ENCODE measurements around the gene SLC35F1.

DNA sequence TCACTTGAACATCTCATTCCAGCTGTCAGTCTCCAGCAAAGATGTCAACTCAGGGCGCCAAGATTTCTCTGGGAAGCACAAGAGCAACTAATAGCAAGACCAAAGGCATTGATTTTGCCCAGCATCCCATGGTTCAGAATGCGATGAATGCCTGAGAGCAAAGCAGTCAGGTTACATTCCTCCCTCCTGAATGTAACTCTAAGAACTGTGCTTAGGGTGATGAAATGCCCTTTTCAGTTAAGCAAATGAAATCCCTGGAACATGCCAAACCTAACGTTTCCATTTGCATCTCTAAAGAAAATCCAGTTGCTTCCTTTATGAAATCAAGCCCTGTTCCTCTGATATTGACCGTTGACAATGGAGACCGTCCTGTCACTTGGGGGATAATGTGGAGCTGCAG, 417.1 kb downstream of the SLC35F1 start:
- TF ChIP-seq, protein P1, sequence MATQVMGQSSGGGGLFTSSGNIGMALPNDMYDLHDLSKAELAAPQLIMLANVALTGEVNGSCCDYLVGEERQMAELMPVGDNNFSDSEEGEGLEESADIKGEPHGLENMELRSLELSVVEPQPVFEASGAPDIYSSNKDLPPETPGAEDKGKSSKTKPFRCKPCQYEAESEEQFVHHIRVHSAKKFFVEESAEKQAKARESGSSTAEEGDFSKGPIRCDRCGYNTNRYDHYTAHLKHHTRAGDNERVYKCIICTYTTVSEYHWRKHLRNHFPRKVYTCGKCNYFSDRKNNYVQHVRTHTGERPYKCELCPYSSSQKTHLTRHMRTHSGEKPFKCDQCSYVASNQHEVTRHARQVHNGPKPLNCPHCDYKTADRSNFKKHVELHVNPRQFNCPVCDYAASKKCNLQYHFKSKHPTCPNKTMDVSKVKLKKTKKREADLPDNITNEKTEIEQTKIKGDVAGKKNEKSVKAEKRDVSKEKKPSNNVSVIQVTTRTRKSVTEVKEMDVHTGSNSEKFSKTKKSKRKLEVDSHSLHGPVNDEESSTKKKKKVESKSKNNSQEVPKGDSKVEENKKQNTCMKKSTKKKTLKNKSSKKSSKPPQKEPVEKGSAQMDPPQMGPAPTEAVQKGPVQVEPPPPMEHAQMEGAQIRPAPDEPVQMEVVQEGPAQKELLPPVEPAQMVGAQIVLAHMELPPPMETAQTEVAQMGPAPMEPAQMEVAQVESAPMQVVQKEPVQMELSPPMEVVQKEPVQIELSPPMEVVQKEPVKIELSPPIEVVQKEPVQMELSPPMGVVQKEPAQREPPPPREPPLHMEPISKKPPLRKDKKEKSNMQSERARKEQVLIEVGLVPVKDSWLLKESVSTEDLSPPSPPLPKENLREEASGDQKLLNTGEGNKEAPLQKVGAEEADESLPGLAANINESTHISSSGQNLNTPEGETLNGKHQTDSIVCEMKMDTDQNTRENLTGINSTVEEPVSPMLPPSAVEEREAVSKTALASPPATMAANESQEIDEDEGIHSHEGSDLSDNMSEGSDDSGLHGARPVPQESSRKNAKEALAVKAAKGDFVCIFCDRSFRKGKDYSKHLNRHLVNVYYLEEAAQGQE (IDR thresholded peaks at IDR 0.05): no peak
- TF ChIP-seq, protein P2, sequence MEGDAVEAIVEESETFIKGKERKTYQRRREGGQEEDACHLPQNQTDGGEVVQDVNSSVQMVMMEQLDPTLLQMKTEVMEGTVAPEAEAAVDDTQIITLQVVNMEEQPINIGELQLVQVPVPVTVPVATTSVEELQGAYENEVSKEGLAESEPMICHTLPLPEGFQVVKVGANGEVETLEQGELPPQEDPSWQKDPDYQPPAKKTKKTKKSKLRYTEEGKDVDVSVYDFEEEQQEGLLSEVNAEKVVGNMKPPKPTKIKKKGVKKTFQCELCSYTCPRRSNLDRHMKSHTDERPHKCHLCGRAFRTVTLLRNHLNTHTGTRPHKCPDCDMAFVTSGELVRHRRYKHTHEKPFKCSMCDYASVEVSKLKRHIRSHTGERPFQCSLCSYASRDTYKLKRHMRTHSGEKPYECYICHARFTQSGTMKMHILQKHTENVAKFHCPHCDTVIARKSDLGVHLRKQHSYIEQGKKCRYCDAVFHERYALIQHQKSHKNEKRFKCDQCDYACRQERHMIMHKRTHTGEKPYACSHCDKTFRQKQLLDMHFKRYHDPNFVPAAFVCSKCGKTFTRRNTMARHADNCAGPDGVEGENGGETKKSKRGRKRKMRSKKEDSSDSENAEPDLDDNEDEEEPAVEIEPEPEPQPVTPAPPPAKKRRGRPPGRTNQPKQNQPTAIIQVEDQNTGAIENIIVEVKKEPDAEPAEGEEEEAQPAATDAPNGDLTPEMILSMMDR (IDR thresholded peaks at IDR 0.05; ENCODE audit: low read depth, low read length, missing input control): no peak
- TF ChIP-seq EGR1 (IDR thresholded peaks at IDR 0.05; ENCODE audit: low read depth in 2 of 2) (no peak), SP1 (IDR thresholded peaks at IDR 0.05) (no peak), HNF4G (IDR thresholded peaks at IDR 0.05) (no peak), JUND (IDR thresholded peaks at IDR 0.05) (no peak), YY1 (IDR thresholded peaks at IDR 0.05) (no peak), RAD21 (IDR thresholded peaks at IDR 0.05) (no peak)
- TF ChIP-seq, protein P3, sequence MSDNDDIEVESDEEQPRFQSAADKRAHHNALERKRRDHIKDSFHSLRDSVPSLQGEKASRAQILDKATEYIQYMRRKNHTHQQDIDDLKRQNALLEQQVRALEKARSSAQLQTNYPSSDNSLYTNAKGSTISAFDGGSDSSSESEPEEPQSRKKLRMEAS (IDR thresholded peaks at IDR 0.05): no peak

Measured in liver (tissue), 3 donors.